Measurements from ENCODE around the gene GARIN5B. TPM values are rescaled to one million over a fixed set of nuclear protein-coding genes. Genes with fewer than 3 reads are reported as not detected.

GARIN5B gene
- polyA plus RNA-seq, 3 donors: not detected

DNA sequence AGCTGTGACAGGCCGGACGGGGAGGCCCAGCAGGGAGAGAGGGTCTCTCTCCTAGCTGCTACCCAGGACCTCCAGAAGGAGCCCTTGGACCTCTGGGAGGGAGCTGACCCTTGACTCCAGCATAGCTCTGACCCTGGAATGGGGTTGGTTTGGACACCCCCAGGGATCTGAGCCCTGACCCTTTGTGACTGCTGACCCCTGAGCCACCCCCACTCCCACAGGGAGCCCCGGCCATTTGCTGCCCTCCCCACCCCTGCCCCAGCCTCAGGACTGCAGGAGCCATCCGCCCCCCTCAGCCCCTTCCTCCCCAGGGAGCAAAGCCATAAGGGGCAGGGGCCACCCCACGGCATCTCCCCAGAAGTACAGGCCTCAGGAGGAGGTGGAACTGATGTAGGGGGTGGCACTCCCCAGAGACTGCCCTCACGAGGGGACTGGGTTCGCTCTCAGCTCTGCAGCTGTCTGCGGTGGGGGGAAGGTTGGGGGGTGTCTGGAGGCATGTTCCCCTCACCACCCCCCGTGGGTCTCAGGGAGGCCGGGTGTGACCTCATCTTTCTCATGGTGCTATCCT lies 15.5 kb downstream of the GARIN5B start:
- TF ChIP-seq, protein P1, sequence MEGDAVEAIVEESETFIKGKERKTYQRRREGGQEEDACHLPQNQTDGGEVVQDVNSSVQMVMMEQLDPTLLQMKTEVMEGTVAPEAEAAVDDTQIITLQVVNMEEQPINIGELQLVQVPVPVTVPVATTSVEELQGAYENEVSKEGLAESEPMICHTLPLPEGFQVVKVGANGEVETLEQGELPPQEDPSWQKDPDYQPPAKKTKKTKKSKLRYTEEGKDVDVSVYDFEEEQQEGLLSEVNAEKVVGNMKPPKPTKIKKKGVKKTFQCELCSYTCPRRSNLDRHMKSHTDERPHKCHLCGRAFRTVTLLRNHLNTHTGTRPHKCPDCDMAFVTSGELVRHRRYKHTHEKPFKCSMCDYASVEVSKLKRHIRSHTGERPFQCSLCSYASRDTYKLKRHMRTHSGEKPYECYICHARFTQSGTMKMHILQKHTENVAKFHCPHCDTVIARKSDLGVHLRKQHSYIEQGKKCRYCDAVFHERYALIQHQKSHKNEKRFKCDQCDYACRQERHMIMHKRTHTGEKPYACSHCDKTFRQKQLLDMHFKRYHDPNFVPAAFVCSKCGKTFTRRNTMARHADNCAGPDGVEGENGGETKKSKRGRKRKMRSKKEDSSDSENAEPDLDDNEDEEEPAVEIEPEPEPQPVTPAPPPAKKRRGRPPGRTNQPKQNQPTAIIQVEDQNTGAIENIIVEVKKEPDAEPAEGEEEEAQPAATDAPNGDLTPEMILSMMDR (IDR thresholded peaks at IDR 0.05): no peak
- peaks cover 19 to 21% of the 10 kb centered on the region in 2 donors for H3K36me3 Mint-ChIP-seq
- Histone ChIP-seq H2AFZ (ENCODE audit: insufficient read depth, low read depth, low read length, poor library complexity, severe bottlenecking) (no peak overlapping the region), H3K27ac (ENCODE audit: low read depth in 1 of 2, low read length in 2 of 2) (no peak overlapping the region), H3K4me3 (replicated peaks in 1 of 3; ENCODE audit: low read depth in 2 of 3, low read length in 3 of 3) (no peak overlapping the region), H3K9me3 (replicated peaks in 1 of 2; ENCODE audit: control insufficient read depth in 1 of 2, insufficient read depth in 1 of 2, low read length in 2 of 2) (no peaks in the 10 kb centered on the region), H3K36me3 (replicated peaks in 1 of 2; ENCODE audit: control insufficient read depth in 1 of 2, insufficient read depth in 2 of 2, low read length in 2 of 2) (peaks cover 9 to 13% of the 10 kb centered on the region in 2 donors), H4K20me1 (ENCODE audit: insufficient read depth, low read length) (no peaks in the 10 kb centered on the region), H3K9ac (ENCODE audit: insufficient read depth, low read length, poor library complexity, severe bottlenecking) (no peak overlapping the region), H3K4me1 (ENCODE audit: control insufficient read depth in 1 of 2, insufficient read depth in 2 of 2, low read length in 2 of 2) (peaks cover 8 to 10% of the 10 kb centered on the region in 2 donors), H3K4me2 (replicated peaks; ENCODE audit: extremely low read depth, low read length, poor library complexity, severe bottlenecking) (no peak overlapping the region), H3K79me2 (ENCODE audit: insufficient read depth, low read length) (no peaks in the 10 kb centered on the region), H3K27me3 (ENCODE audit: control insufficient read depth in 2 of 2, insufficient read depth in 2 of 2, low read length in 2 of 2) (peaks cover 0 to 14% of the 10 kb centered on the region in 2 donors)
- DNase-seq: no peak
- WGBS (ENCODE audit: insufficient coverage): no CpG with 5 or more reads among the region's 10 CpGs
- intact Hi-C loops (cut with micrococcal nuclease): no loop called here
- H3K4me1 Mint-ChIP-seq: peaks cover 18% of the 10 kb centered on the region
- H3K4me3 Mint-ChIP-seq: no peak overlapping the region
- peaks cover 11 to 18% (median 18%) of the 10 kb centered on the region in 3 donors for H3K27me3 Mint-ChIP-seq (ENCODE audit: low read depth in 3 of 3)
- H3K27ac Mint-ChIP-seq: no peak overlapping the region
- H3K9me3 Mint-ChIP-seq: peaks cover 0 to under 1% (median under 1%) of the 10 kb centered on the region in 7 donors

DNA sequence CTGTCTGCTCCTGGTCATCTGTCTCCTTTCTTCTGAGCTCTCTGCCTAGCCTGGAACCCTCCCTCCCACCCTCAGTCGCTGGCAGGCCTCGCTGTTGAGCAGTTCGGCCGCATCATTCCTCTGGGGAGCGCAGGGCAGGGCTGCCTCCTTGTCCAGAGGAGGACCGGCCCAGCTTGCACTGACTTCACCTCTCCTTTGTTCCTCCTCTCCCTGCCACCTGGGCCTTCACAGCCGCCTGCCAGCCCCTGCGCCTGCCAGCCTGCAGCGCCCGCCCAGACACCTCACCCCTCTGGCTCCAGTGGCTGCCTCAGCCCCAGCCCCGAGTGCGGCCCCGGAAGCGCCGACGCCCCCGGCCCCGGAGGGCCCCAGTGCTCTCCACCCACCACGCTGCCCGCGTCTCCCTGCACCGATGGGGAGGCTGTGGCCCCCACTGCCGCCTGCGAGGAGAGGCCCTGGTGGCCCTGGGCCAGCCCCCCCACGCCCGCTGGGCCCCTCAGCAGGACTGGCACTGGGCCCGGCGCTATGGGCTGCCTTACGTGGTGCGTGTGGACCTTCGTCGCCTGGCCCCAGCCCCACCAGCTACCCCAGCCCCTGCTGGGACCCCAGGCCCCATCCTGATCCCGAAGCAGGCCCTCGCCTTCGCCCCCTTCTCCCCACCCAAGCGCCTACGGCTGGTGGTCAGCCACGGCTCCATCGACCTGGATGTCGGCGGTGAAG lies 16.2 kb downstream of the GARIN5B start:
- Mint-ChIP-seq H3K4me3 (no peak overlapping the region), H3K27me3 (ENCODE audit: low read depth in 3 of 3) (peaks cover 4 to 12% (median 12%) of the 10 kb centered on the region in 3 donors), H3K36me3 (peaks cover 17 to 23% of the 10 kb centered on the region in 2 donors), H3K9me3 (no peaks in the 10 kb centered on the region), H3K27ac (no peak overlapping the region), H3K4me1 (peaks cover 12% of the 10 kb centered on the region)
- H3K36me3 ChIP-seq (replicated peaks in 1 of 2; ENCODE audit: control insufficient read depth in 1 of 2, insufficient read depth in 2 of 2, low read length in 2 of 2): peaks cover 11 to 15% of the 10 kb centered on the region in 2 donors
- H3K27ac ChIP-seq (ENCODE audit: low read depth in 1 of 2, low read length in 2 of 2): no peak overlapping the region
- H3K9ac ChIP-seq (ENCODE audit: insufficient read depth, low read length, poor library complexity, severe bottlenecking): no peak overlapping the region
- no peak for DNase-seq
- H2AFZ ChIP-seq (ENCODE audit: insufficient read depth, low read depth, low read length, poor library complexity, severe bottlenecking): no peak overlapping the region
- intact Hi-C loops (cut with micrococcal nuclease): no loop called here
- no peaks in the 10 kb centered on the region for H3K79me2 ChIP-seq (ENCODE audit: insufficient read depth, low read length)
- no peak overlapping the region for H3K4me2 ChIP-seq (replicated peaks; ENCODE audit: extremely low read depth, low read length, poor library complexity, severe bottlenecking)
- TF ChIP-seq, protein P1 (IDR thresholded peaks at IDR 0.05): no peak
- H3K4me3 ChIP-seq (replicated peaks in 1 of 3; ENCODE audit: low read depth in 2 of 3, low read length in 3 of 3): no peak overlapping the region
- WGBS (ENCODE audit: insufficient coverage): 95% methylated on average over 27 of the region's 41 CpGs
- H3K27me3 ChIP-seq (ENCODE audit: control insufficient read depth in 2 of 2, insufficient read depth in 2 of 2, low read length in 2 of 2): peaks cover 0 to 7% of the 10 kb centered on the region in 2 donors
- H4K20me1 ChIP-seq (ENCODE audit: insufficient read depth, low read length): peaks cover 2% of the 10 kb centered on the region
- H3K9me3 ChIP-seq (replicated peaks in 1 of 2; ENCODE audit: control insufficient read depth in 1 of 2, insufficient read depth in 1 of 2, low read length in 2 of 2): no peaks in the 10 kb centered on the region
- peaks cover 2 to 6% of the 10 kb centered on the region in 2 donors for H3K4me1 ChIP-seq (ENCODE audit: control insufficient read depth in 1 of 2, insufficient read depth in 2 of 2, low read length in 2 of 2)
